Ascending aorta (tissue), 2 donors: ENCODE results near the gene CHD5. TPM values are rescaled to one million over a fixed set of nuclear protein-coding genes. Genes with fewer than 3 reads are reported as not detected.

Experiments used
- DNase-seq, 2 donors: peaks; one replicate each; pipeline ENCODE4 v3.0.0-alpha.2; 2019; ENCODE audit warnings: low spot score in 2 of 2
- H3K27ac ChIP-seq, 2 donors: fragments of 200-600 bp; sonication (generic); one replicate each; pipeline ENCODE4 v1.5.1; 2016 to 2017; ENCODE audit warnings: mild to moderate bottlenecking in 1 of 2
- H3K27me3 ChIP-seq: fragments of 200-600 bp; sonication (generic); one replicate; pipeline ENCODE4 v1.5.1; 2017
- H3K36me3 ChIP-seq, 2 donors: fragments of 200-600 bp; sonication (generic); one replicate each; pipeline ENCODE4 v1.5.1; 2016
- H3K4me1 ChIP-seq, 2 donors: fragments of 200-600 bp; sonication (generic); one replicate each; pipeline ENCODE4 v1.5.1; 2016 to 2017; ENCODE audit warnings: mild to moderate bottlenecking in 1 of 2
- H3K4me3 ChIP-seq, 2 donors: fragments of 200-600 bp; sonication (generic); one replicate each; pipeline ENCODE4 v1.5.1; 2016 to 2017; ENCODE audit warnings: mild to moderate bottlenecking in 1 of 2
- H3K9me3 ChIP-seq, 2 donors: fragments of 200-600 bp; sonication (generic); one replicate each; pipeline ENCODE4 v1.5.1; 2016
- CTCF ChIP-seq, 3 experiments: fragments of 200-600 bp in 2 of 3; fragments of 450-650 bp in 1 of 3; sonication (generic) in 2 of 3; IDR thresholded peaks; one replicate each; pipeline ENCODE4 v1.5.1; 2016 to 2019; ENCODE audit warnings: antibody characterized with exemption in 3 of 3, mild to moderate bottlenecking in 1 of 3, moderate library complexity in 1 of 3
- intact Hi-C: fragments of 100-400 bp; cut with DNase I; formaldehyde crosslinking; loops from one replicate; pipeline ENCODE4 v1.15.1; 2023
- total RNA-seq: library from RNA; depleted of rRNA; stranded (reverse); fragments of >200 nt; gene quantifications from one replicate; pipeline ENCODE4 v1.1.0, GENCODE V29; 2016

Gene CHD5
- total RNA-seq, 1 donor from 2014 or later: 4.0 TPM

- TF ChIP-seq CTCF (IDR thresholded peaks at IDR 0.05): no peak
- H3K9me3 ChIP-seq: no peaks in the 10 kb centered on the region
- H3K4me3 ChIP-seq: no peak overlapping the region
- no peak overlapping the region for H3K27ac ChIP-seq
- DNase-seq: no peak
- H3K27me3 ChIP-seq: no peaks in the 10 kb centered on the region
- H3K4me1 ChIP-seq: no peaks in the 10 kb centered on the region
- intact Hi-C loops: no loop called here
- H3K36me3 ChIP-seq: no peaks in the 10 kb centered on the region
Observed at GRCh38 chr1:6075748-6076147, 104.4 kb downstream of the CHD5 start.

GRCh38 chr1:6074192-6074901, 105.8 kb downstream of the CHD5 start:
- H3K27ac ChIP-seq: no peak overlapping the region
- intact Hi-C loops: no loop called here
- no peak for TF ChIP-seq CTCF (IDR thresholded peaks at IDR 0.05)
- no peaks in the 10 kb centered on the region for H3K36me3 ChIP-seq
- H3K4me3 ChIP-seq: no peak overlapping the region
- no peaks in the 10 kb centered on the region for H3K4me1 ChIP-seq
- no peaks in the 10 kb centered on the region for H3K27me3 ChIP-seq
- no peak for DNase-seq
- H3K9me3 ChIP-seq: no peaks in the 10 kb centered on the region

- intact Hi-C loops: no loop called here
- no peak for TF ChIP-seq CTCF (IDR thresholded peaks at IDR 0.05)
Observed at GRCh38 chr1:6073480-6074053, 106.6 kb downstream of the CHD5 start.

GRCh38 chr1:6072774-6073479, 107.2 kb downstream of the CHD5 start:
- Histone ChIP-seq H3K4me3 (no peak overlapping the region), H3K36me3 (no peaks in the 10 kb centered on the region), H3K4me1 (no peaks in the 10 kb centered on the region), H3K9me3 (no peaks in the 10 kb centered on the region), H3K27ac (no peak overlapping the region), H3K27me3 (no peaks in the 10 kb centered on the region)
- intact Hi-C loops: no loop called here
- DNase-seq: no peak
- no peak for TF ChIP-seq CTCF (IDR thresholded peaks at IDR 0.05)

More at GRCh38 chr1:6073480-6074053, 106.6 kb downstream of the CHD5 start:
- Histone ChIP-seq H3K4me1 (no peaks in the 10 kb centered on the region), H3K27me3 (no peaks in the 10 kb centered on the region), H3K36me3 (no peaks in the 10 kb centered on the region), H3K4me3 (no peak overlapping the region), H3K9me3 (no peaks in the 10 kb centered on the region), H3K27ac (no peak overlapping the region)
- no peak for DNase-seq

GRCh38 chr1:6071219-6071618, 108.9 kb downstream of the CHD5 start:
- no peak for DNase-seq
- intact Hi-C loops: no loop called here
- H3K9me3 ChIP-seq: no peaks in the 10 kb centered on the region

More at GRCh38 chr1:6071219-6071618, 108.9 kb downstream of the CHD5 start:
- Histone ChIP-seq H3K4me3 (no peak overlapping the region), H3K4me1 (no peaks in the 10 kb centered on the region), H3K36me3 (no peaks in the 10 kb centered on the region), H3K27me3 (no peaks in the 10 kb centered on the region), H3K27ac (no peak overlapping the region)
- TF ChIP-seq CTCF (IDR thresholded peaks at IDR 0.05): no peak
